ENCODE data around the gene ACVR1B.
"Not testable (repeated sequence)": the region's sequence is repeated elsewhere in the genome, so short reads cannot be mapped to it uniquely, and the experiment has no call there.

The ACVR1B gene

GRCh38 chr12:51970904-51971646, 19.6 kb downstream of the ACVR1B start:
- DNase-seq (ENCODE audit: low read depth): peak; percentile 48

- DNase-seq (ENCODE audit: low read depth): no peak
These were observed 20.4 kb downstream of the ACVR1B start for GRCh38 chr12:51971679-51972421.

- no peak for DNase-seq (ENCODE audit: low read depth)
These were observed 20.9 kb downstream of the ACVR1B start for GRCh38 chr12:51972422-51972812.

- DNase-seq (ENCODE audit: low read depth): peak; percentile 44
These were observed 21.4 kb downstream of the ACVR1B start for GRCh38 chr12:51972849-51973273.

- no peak for DNase-seq (ENCODE audit: low read depth)
These were observed 22.1 kb downstream of the ACVR1B start for GRCh38 chr12:51973560-51973959.

GRCh38 chr12:51974646-51975045, 23.1 kb downstream of the ACVR1B start:
- no peak for DNase-seq (ENCODE audit: low read depth)

GRCh38 chr12:51975196-51975595, 23.7 kb downstream of the ACVR1B start:
- no peak for DNase-seq (ENCODE audit: low read depth)

- no peak for DNase-seq (ENCODE audit: low read depth)
These were observed 25.1 kb downstream of the ACVR1B start for GRCh38 chr12:51976376-51977160.

GRCh38 chr12:51977320-51977753, 25.8 kb downstream of the ACVR1B start:
- DNase-seq (ENCODE audit: low read depth): no peak

- not testable (repeated sequence) for DNase-seq (ENCODE audit: low read depth)
These were observed 27.8 kb downstream of the ACVR1B start for GRCh38 chr12:51979306-51979705.

- peak; percentile 60 for DNase-seq (ENCODE audit: low read depth)
These were observed 28.7 kb downstream of the ACVR1B start for GRCh38 chr12:51980051-51980808.

GRCh38 chr12:51980809-51981127, 29.3 kb downstream of the ACVR1B start:
- DNase-seq (ENCODE audit: low read depth): no peak

- no peak for DNase-seq (ENCODE audit: low read depth)
These were observed 33.2 kb downstream of the ACVR1B start for GRCh38 chr12:51984657-51985056.

- DNase-seq (ENCODE audit: low read depth): no peak
These were observed 33.8 kb downstream of the ACVR1B start for GRCh38 chr12:51985154-51985835.

GRCh38 chr12:51986834-51987233, 35.3 kb downstream of the ACVR1B start:
- DNase-seq (ENCODE audit: low read depth): no peak

GRCh38 chr12:51992246-51992645, 40.7 kb downstream of the ACVR1B start:
- no peak for DNase-seq (ENCODE audit: low read depth)

- DNase-seq (ENCODE audit: low read depth): no peak
These were observed 43.0 kb downstream of the ACVR1B start for GRCh38 chr12:51994539-51994820.

- DNase-seq (ENCODE audit: low read depth): no peak
These were observed 43.5 kb downstream of the ACVR1B start for GRCh38 chr12:51994959-51995358.

GRCh38 chr12:51997136-51997535, 45.6 kb downstream of the ACVR1B start:
- no peak for DNase-seq (ENCODE audit: low read depth)

- no peak for DNase-seq (ENCODE audit: low read depth)
These were observed 51.6 kb downstream of the ACVR1B start for GRCh38 chr12:52003016-52003550.

GRCh38 chr12:52003591-52003990, 52.1 kb downstream of the ACVR1B start:
- DNase-seq (ENCODE audit: low read depth): no peak

Measured in activated T-cell treated with anti-CD3 and anti-CD28 coated beads for 24 hours (primary cell).